ENCODE results near the gene REC114. TPM values are rescaled to one million over a fixed set of nuclear protein-coding genes. Genes with fewer than 3 reads are reported as not detected.
A peak's percentile ranks its signal among the peaks of the same experiment; 100 is the strongest.

The REC114 gene
- total and polyA plus RNA-seq, 2 experiments from 2014 or later = 2.3 to 2.8 TPM

GRCh38 chr15:73495181-73495580 is 52.2 kb downstream of the REC114 start:
- no peak overlapping the region for H3K4me3 ChIP-seq
- H3K36me3 ChIP-seq = no peaks in the 10 kb centered on the region
- peaks cover 43% of the 10 kb centered on the region for H3K4me1 ChIP-seq (ENCODE audit: low read depth)
- no peak for TF ChIP-seq CTCF (IDR thresholded peaks at IDR 0.05; ENCODE audit: low read depth, low read length)
- no peaks in the 10 kb centered on the region for H3K27me3 ChIP-seq
- no peaks in the 10 kb centered on the region for H3K9me3 ChIP-seq (ENCODE audit: low read depth)
- peak overlapping the region; percentile 78 for H3K27ac ChIP-seq
- peak in 1 of 2 donors; percentile 22 for DNase-seq (ENCODE audit: low read depth in 1 of 2, low spot score in 1 of 2)

- Histone ChIP-seq H3K27ac (no peak overlapping the region), H3K4me3 (no peak overlapping the region), H3K4me1 (ENCODE audit: low read depth) (peaks cover 45% of the 10 kb centered on the region), H3K36me3 (no peaks in the 10 kb centered on the region), H3K27me3 (no peaks in the 10 kb centered on the region), H3K9me3 (ENCODE audit: low read depth) (no peaks in the 10 kb centered on the region)
- TF ChIP-seq CTCF (IDR thresholded peaks at IDR 0.05; ENCODE audit: low read depth, low read length) = no peak
- no peak for DNase-seq (ENCODE audit: low read depth in 1 of 2, low spot score in 1 of 2)
Measured at GRCh38 chr15:73500696-73501095, 57.7 kb downstream of the REC114 start.

- Histone ChIP-seq H3K4me3 (no peak overlapping the region), H3K36me3 (no peaks in the 10 kb centered on the region), H3K4me1 (ENCODE audit: low read depth) (peaks cover 27% of the 10 kb centered on the region), H3K27ac (peak overlapping the region; percentile 22), H3K27me3 (no peaks in the 10 kb centered on the region), H3K9me3 (ENCODE audit: low read depth) (no peaks in the 10 kb centered on the region)
- DNase-seq (ENCODE audit: low read depth in 1 of 2, low spot score in 1 of 2) = no peak
- no peak for TF ChIP-seq CTCF (IDR thresholded peaks at IDR 0.05; ENCODE audit: low read depth, low read length)
Measured at GRCh38 chr15:73504885-73505284, 61.9 kb downstream of the REC114 start.

GRCh38 chr15:73515527-73515926 is 72.6 kb downstream of the REC114 start:
- H3K27ac ChIP-seq = peak overlapping the region; percentile 90
- H3K36me3 ChIP-seq = no peaks in the 10 kb centered on the region
- H3K4me1 ChIP-seq (ENCODE audit: low read depth) = peaks cover 39% of the 10 kb centered on the region
- TF ChIP-seq CTCF (IDR thresholded peaks at IDR 0.05; ENCODE audit: low read depth, low read length) = no peak
- no peaks in the 10 kb centered on the region for H3K27me3 ChIP-seq
- peak in 1 of 2 donors; percentile 32 for DNase-seq (ENCODE audit: low read depth in 1 of 2, low spot score in 1 of 2)
- no peaks in the 10 kb centered on the region for H3K9me3 ChIP-seq (ENCODE audit: low read depth)
- no peak overlapping the region for H3K4me3 ChIP-seq

- Histone ChIP-seq H3K9me3 (ENCODE audit: low read depth) (no peaks in the 10 kb centered on the region), H3K27ac (peak overlapping the region; percentile 90), H3K27me3 (no peaks in the 10 kb centered on the region), H3K36me3 (no peaks in the 10 kb centered on the region), H3K4me3 (no peak overlapping the region), H3K4me1 (ENCODE audit: low read depth) (peaks cover 57% of the 10 kb centered on the region)
- peak in 1 of 2 donors; percentile 89 for DNase-seq (ENCODE audit: low read depth in 1 of 2, low spot score in 1 of 2)
- TF ChIP-seq CTCF (IDR thresholded peaks at IDR 0.05; ENCODE audit: low read depth, low read length) = no peak
Measured at GRCh38 chr15:73517566-73517965, 74.6 kb downstream of the REC114 start.

Measured in cardiac muscle cell (in vitro differentiated cells and primary cell).